ENCODE results near the gene NFKBIE. TPM values are rescaled to one million over a fixed set of nuclear protein-coding genes. Genes with fewer than 3 reads are reported as not detected.

The NFKBIE gene
- total and polyA plus RNA-seq, 8 donors: 0.89 to 23.5 (median 10.3) TPM; not detected in 2

- intact Hi-C loops (cut with DNase I; ENCODE audit: low total_unique reads): no loop called here
- Histone ChIP-seq H3K9me3 (no peaks in the 10 kb centered on the region), H3K36me3 (peaks cover 22 to 28% (median 24%) of the 10 kb centered on the region in 4 donors), H3K27ac (peak overlapping the region in 1 of 5 donors; percentile 18), H3K27me3 (peaks cover 7 to 64% (median 49%) of the 10 kb centered on the region in 3 donors), H3K4me3 (peak overlapping the region; percentile 41 to 59 (median 52)), H3K4me1 (peaks cover 14 to 18% (median 17%) of the 10 kb centered on the region in 4 donors)
- TF ChIP-seq POLR2A (IDR thresholded peaks at IDR 0.05) (no peak), POLR2AphosphoS5 (IDR thresholded peaks at IDR 0.05) (peak in 1 of 3 donors; percentile 2)
- DNase-seq: peak; percentile 39 to 86
- WGBS, 5 donors: 1 to 2% (median 2%) methylated on average over 20 to 86 of the region's 86 CpGs
These were observed 32.0 kb upstream of the NFKBIE start for GRCh38 chr6:44297063-44298038.

- H3K27ac ChIP-seq: no peak overlapping the region
- intact Hi-C loops (cut with DNase I; ENCODE audit: low total_unique reads): no loop called here
- peaks cover 14 to 18% (median 17%) of the 10 kb centered on the region in 4 donors for H3K4me1 ChIP-seq
- H3K27me3 ChIP-seq: peaks cover 7 to 86% (median 69%) of the 10 kb centered on the region in 3 donors
- no peak for DNase-seq
- peaks cover 0 to 6% (median 2%) of the 10 kb centered on the region in 4 donors for H3K36me3 ChIP-seq
- H3K9me3 ChIP-seq: no peaks in the 10 kb centered on the region
- TF ChIP-seq EP300 (IDR thresholded peaks at IDR 0.05) (no peak), POLR2AphosphoS5 (IDR thresholded peaks at IDR 0.05) (no peak), POLR2A (IDR thresholded peaks at IDR 0.05) (no peak)
- TF ChIP-seq, protein P1, sequence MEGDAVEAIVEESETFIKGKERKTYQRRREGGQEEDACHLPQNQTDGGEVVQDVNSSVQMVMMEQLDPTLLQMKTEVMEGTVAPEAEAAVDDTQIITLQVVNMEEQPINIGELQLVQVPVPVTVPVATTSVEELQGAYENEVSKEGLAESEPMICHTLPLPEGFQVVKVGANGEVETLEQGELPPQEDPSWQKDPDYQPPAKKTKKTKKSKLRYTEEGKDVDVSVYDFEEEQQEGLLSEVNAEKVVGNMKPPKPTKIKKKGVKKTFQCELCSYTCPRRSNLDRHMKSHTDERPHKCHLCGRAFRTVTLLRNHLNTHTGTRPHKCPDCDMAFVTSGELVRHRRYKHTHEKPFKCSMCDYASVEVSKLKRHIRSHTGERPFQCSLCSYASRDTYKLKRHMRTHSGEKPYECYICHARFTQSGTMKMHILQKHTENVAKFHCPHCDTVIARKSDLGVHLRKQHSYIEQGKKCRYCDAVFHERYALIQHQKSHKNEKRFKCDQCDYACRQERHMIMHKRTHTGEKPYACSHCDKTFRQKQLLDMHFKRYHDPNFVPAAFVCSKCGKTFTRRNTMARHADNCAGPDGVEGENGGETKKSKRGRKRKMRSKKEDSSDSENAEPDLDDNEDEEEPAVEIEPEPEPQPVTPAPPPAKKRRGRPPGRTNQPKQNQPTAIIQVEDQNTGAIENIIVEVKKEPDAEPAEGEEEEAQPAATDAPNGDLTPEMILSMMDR (IDR thresholded peaks at IDR 0.05): no peak
- 49 to 70% (median 58%) methylated on average over 7 of the region's 7 CpGs for WGBS, 5 donors
- no peak overlapping the region for H3K4me3 ChIP-seq
These were observed 29.8 kb upstream of the NFKBIE start for GRCh38 chr6:44294832-44295791.

DNA sequence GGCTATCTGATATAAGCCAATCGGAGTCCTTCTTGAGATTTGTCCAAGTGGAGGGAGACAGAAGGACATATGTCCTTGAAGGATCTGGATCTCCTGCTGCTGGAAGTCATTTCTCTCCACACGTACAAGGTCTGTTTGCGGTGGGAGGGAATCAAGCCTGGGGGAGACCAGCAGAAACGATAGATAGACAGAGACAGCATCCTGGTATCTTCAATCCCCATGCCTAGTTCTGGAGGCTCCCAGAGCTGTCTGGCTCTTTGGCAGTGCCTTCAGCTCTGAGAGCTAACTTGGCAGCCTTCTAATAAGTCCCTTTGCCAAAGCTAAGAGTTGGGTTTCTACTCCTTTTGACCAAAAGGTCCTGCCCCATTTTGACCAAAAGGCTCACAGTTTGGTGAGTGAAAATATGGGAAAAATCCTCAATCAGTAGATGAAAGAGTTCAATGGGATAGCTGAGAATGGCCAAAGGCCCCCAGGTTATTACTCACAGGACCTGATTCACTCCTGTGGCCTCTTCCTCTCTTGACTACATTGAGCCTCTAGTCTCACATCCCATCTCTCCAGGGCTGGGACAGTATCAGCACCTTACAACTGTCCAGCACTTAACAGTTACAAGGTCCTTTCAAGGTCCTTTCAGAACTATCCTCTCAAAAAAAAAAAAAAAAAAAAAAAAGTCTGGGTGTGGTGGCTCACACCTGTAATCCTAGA, 27.5 kb upstream of the NFKBIE start:
- WGBS, 5 donors: 67 to 89% (median 75%) methylated on average over 4 of the region's 4 CpGs
- H3K27ac ChIP-seq: no peak overlapping the region
- intact Hi-C loops (cut with DNase I; ENCODE audit: low total_unique reads): no loop called here
- H3K9me3 ChIP-seq: no peaks in the 10 kb centered on the region
- no peaks in the 10 kb centered on the region for H3K36me3 ChIP-seq
- H3K27me3 ChIP-seq: peaks cover 7 to 98% (median 78%) of the 10 kb centered on the region in 3 donors
- no peak overlapping the region for H3K4me3 ChIP-seq
- DNase-seq: no peak
- H3K4me1 ChIP-seq: peaks cover 10 to 11% (median 10%) of the 10 kb centered on the region in 4 donors
- TF ChIP-seq POLR2A (IDR thresholded peaks at IDR 0.05) (no peak), EP300 (IDR thresholded peaks at IDR 0.05) (no peak), POLR2AphosphoS5 (IDR thresholded peaks at IDR 0.05) (no peak)
- TF ChIP-seq, protein P1 (IDR thresholded peaks at IDR 0.05): no peak

DNA sequence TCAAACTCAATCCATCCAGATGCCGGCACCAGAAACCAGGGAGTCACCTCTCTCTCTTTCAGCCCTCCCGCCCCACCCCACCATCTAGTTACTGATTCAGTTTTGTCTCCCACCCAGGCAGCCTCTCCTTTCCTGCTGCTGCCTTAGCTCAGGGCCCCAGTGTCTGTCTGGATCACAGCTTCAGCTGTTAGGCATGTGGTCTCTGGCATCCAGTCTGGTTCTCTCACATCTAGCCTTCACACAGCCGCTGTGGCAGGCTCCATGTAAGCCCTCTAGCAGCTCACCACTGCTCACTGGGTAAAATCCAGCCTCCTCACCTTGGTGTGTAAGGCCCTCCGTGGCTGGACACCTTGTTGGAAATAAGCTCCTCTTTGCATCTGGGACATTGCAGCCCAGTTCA, 26.5 kb upstream of the NFKBIE start:
- Histone ChIP-seq H3K9me3 (no peaks in the 10 kb centered on the region), H3K27me3 (peaks cover 7 to 98% (median 78%) of the 10 kb centered on the region in 3 donors), H3K36me3 (no peaks in the 10 kb centered on the region), H3K27ac (no peak overlapping the region), H3K4me3 (no peak overlapping the region), H3K4me1 (peaks cover under 1% of the 10 kb centered on the region in 4 donors)
- 64 to 75% (median 70%) methylated on average over 4 of the region's 4 CpGs for WGBS, 5 donors
- intact Hi-C loops (cut with DNase I; ENCODE audit: low total_unique reads): no loop called here
- no peak for DNase-seq
- TF ChIP-seq POLR2A (IDR thresholded peaks at IDR 0.05): no peak
- TF ChIP-seq, protein P1 (IDR thresholded peaks at IDR 0.05): no peak
- no peak for TF ChIP-seq POLR2AphosphoS5 (IDR thresholded peaks at IDR 0.05)
- no peak for TF ChIP-seq EP300 (IDR thresholded peaks at IDR 0.05)
